Kidney (tissue), 14 donors: ENCODE results near the gene NAA35. TPM values are rescaled to one million over a fixed set of nuclear protein-coding genes. Genes with fewer than 3 reads are reported as not detected.
A peak's percentile ranks its signal among the peaks of the same experiment; 100 is the strongest.

ENCODE experiments used
- DNase-seq, 5 donors: peaks; one replicate each; pipeline ENCODE4 v3.0.0-alpha.2; 2013 to 2020
- FAIRE-seq: peaks from 2 replicates; lab custom pipeline; 2012; peaks lifted over from hg19 to GRCh38; lab: Jason Lieb, UNC
- H3K27ac ChIP-seq, 2 donors: one replicate each; pipeline ENCODE4 v1.7.0; 2013; ENCODE audit warnings: low read depth in 2 of 2, low read length in 2 of 2, inconsistent platforms in 1 of 2
- H3K27me3 ChIP-seq: one replicate; pipeline ENCODE4 v1.7.1; 2013; ENCODE audit warnings: low read length, inconsistent platforms; ENCODE audit not compliant: control insufficient read depth, insufficient read depth
- H3K36me3 ChIP-seq, 3 donors: one replicate each; pipeline versions ENCODE4 v1.7.0 to v1.7.1; 2013; ENCODE audit warnings: low read length in 3 of 3, control low read depth in 1 of 3, inconsistent platforms in 1 of 3; ENCODE audit not compliant: insufficient read depth in 3 of 3, control insufficient read depth in 2 of 3
- H3K4me1 ChIP-seq, 3 donors: one replicate each; pipeline versions ENCODE4 v1.7.0 to v1.7.1; 2013; ENCODE audit warnings: low read length in 3 of 3, inconsistent platforms in 1 of 3, low read depth in 1 of 3; ENCODE audit not compliant: control insufficient read depth in 2 of 3, insufficient read depth in 2 of 3
- H3K4me3 ChIP-seq, 3 donors: one replicate each; pipeline versions ENCODE4 v1.7.0 to v1.8.1; 2013; ENCODE audit warnings: low read length in 3 of 3, control low read depth in 1 of 3, inconsistent platforms in 1 of 3
- H3K9ac ChIP-seq, 3 donors: one replicate each; pipeline versions ENCODE4 v1.7.0 to v1.7.1; 2013; ENCODE audit warnings: low read length in 3 of 3, control low read depth in 1 of 3, inconsistent platforms in 1 of 3
- H3K9me3 ChIP-seq, 3 donors: one replicate each; pipeline versions ENCODE4 v1.7.0 to v1.7.1; 2013; ENCODE audit warnings: low read length in 3 of 3, control low read depth in 1 of 3, inconsistent platforms in 1 of 3; ENCODE audit not compliant: control insufficient read depth in 2 of 3, insufficient read depth in 1 of 3
- intact Hi-C: fragments of 100-400 bp; cut with DNase I; formaldehyde crosslinking; loops from one replicate; pipeline ENCODE4 v1.11.1; 2022
- polyA plus RNA-seq: library from polyadenylated mRNA; stranded (reverse); fragments of 350-450 nt; fragmentation: Illumina TruSeq; extraction: RNeasy Lipid Tissue Mini Kit (QIAGEN cat#74804); gene quantifications from one replicate; pipeline ENCODE4 v1.2.3, GENCODE V29; 2014; ENCODE audit warnings: low read depth, low replicate concordance; ENCODE audit not compliant: insufficient read depth
- total RNA-seq: library from RNA; stranded (reverse); fragmentation: NEBNext Ultra II Directional; extraction: Animal tissue kit (Norgen Biotek cat#: 25700); gene quantifications from one replicate; pipeline ENCODE4 v1.2.1, GENCODE V29; 2021
- TF ChIP-seq, protein P1 (sequence below): IDR thresholded peaks from 3 replicates; pipeline ENCODE4 v1.5.1; 2012; ENCODE audit warnings: mild to moderate bottlenecking, moderate library complexity, borderline replicate concordance; ENCODE audit not compliant: insufficient read depth; ENCODE audit errors: extremely low read depth
- donor health status: control.
- donor health status: control.
- donor health status: control.
- donor health status: control.
- donor health status: control.
- donor health status: DM: yes; HTN: yes; CAD: no.
- donor health status: Normal renal cell carcinoma (clear cell type).

Gene NAA35
- total and polyA plus RNA-seq, 2 donors from 2014 or later: 10.8 to 25.3 TPM

DNA sequence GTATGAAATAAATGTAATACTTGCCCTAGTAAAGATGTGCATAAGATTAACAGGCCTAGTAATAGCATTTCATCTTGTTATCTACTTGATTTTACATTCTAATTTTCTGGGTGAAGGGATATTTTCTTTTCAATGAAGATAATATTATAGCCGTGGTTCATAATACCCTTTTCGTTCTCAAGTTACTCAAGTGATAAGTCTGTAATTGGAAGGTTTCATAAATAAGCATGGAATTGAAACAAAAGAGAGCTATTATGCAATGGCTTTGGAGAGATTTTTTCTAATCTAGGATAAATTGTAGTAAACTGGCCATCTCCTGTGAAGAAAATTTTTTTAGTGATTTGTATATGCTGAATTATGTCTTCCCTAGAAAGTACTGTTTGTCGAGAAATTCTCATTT lies 19.0 kb downstream of the NAA35 start:
- Histone ChIP-seq H3K4me3 (no peak overlapping the region), H3K9me3 (no peaks in the 10 kb centered on the region), H3K27me3 (no peaks in the 10 kb centered on the region), H3K9ac (no peak overlapping the region), H3K4me1 (no peaks in the 10 kb centered on the region), H3K36me3 (peaks cover 0 to 11% (median 6%) of the 10 kb centered on the region in 3 donors), H3K27ac (no peak overlapping the region)
- DNase-seq: no peak
- no peak for FAIRE-seq
- intact Hi-C loops: no loop called here
- TF ChIP-seq, protein P1, sequence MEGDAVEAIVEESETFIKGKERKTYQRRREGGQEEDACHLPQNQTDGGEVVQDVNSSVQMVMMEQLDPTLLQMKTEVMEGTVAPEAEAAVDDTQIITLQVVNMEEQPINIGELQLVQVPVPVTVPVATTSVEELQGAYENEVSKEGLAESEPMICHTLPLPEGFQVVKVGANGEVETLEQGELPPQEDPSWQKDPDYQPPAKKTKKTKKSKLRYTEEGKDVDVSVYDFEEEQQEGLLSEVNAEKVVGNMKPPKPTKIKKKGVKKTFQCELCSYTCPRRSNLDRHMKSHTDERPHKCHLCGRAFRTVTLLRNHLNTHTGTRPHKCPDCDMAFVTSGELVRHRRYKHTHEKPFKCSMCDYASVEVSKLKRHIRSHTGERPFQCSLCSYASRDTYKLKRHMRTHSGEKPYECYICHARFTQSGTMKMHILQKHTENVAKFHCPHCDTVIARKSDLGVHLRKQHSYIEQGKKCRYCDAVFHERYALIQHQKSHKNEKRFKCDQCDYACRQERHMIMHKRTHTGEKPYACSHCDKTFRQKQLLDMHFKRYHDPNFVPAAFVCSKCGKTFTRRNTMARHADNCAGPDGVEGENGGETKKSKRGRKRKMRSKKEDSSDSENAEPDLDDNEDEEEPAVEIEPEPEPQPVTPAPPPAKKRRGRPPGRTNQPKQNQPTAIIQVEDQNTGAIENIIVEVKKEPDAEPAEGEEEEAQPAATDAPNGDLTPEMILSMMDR: no peak

- Histone ChIP-seq H3K27ac (no peak overlapping the region), H3K36me3 (peaks cover 0 to 19% (median 6%) of the 10 kb centered on the region in 3 donors), H3K9ac (no peak overlapping the region), H3K4me1 (no peaks in the 10 kb centered on the region), H3K4me3 (no peak overlapping the region), H3K27me3 (no peaks in the 10 kb centered on the region), H3K9me3 (no peaks in the 10 kb centered on the region)
- TF ChIP-seq, protein P1: no peak
- DNase-seq (peak in 2 of 5 donors; percentile 47 to 64), FAIRE-seq (no peak)
- intact Hi-C loops: no loop called here
Observed at GRCh38 chr9:85960688-85961093, 19.7 kb downstream of the NAA35 start.

DNA sequence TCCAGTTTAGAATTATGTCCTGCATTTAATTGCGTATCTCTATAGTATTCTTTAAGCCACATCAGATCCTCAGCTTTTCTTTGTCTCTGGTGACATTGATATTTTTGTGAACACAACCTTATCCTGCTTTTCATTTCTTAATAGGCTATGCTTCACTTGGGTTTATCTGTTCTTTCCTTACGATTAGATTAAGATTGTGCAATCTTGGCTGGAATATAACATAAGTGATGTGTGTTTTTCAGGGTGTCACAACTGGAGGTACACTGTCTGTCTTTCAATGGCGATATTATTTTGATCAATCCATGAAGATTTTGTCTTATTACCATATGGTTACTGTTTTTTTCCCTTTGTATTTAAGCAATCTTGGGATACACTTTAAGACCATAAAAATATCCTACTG lies 23.6 kb downstream of the NAA35 start:
- Histone ChIP-seq H3K9me3 (no peaks in the 10 kb centered on the region), H3K4me3 (no peak overlapping the region), H3K36me3 (peaks cover 2 to 25% (median 8%) of the 10 kb centered on the region in 3 donors), H3K9ac (no peak overlapping the region), H3K27me3 (no peaks in the 10 kb centered on the region), H3K27ac (no peak overlapping the region), H3K4me1 (no peaks in the 10 kb centered on the region)
- no peak for FAIRE-seq
- intact Hi-C loops: no loop called here
- TF ChIP-seq, protein P1: no peak
- DNase-seq: no peak

DNA sequence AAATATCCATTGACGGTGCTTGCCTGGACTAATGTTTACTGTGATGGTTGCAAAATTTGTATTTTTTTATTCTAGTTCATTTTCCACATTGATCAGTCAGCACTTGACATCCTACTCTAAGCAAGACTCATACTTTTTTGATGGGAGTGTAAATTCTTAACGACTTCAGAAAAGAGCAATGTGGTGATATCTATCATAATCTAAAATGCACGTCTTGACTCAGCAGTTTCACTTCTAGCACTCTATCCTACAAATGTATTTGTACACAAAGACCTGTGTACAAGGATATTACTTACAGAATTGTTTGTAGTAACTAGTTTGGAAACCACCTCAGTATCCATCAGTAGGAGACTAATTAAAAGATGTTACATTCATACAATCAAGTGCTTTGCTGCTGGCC lies 24.0 kb downstream of the NAA35 start:
- Histone ChIP-seq H3K4me3 (no peak overlapping the region), H3K9me3 (no peaks in the 10 kb centered on the region), H3K36me3 (peaks cover 4 to 25% (median 9%) of the 10 kb centered on the region in 3 donors), H3K27me3 (no peaks in the 10 kb centered on the region), H3K27ac (no peak overlapping the region), H3K9ac (no peak overlapping the region), H3K4me1 (no peaks in the 10 kb centered on the region)
- intact Hi-C loops: no loop called here
- DNase-seq (no peak), FAIRE-seq (no peak)
- TF ChIP-seq, protein P1: no peak
